CD14-positive monocyte (primary cell): ENCODE results near the gene FAM117B. TPM values are rescaled to one million over a fixed set of nuclear protein-coding genes. Genes with fewer than 3 reads are reported as not detected.
"Not testable (repeated sequence)": the region's sequence is repeated elsewhere in the genome, so short reads cannot be mapped to it uniquely, and the experiment has no call there.

ENCODE experiments used
- DNase-seq, 3 donors: peaks; one replicate each; pipeline ENCODE4 v3.0.0-alpha.2; 2011 to 2022
- H2AFZ ChIP-seq: 2 replicates; pipeline ENCODE4 v1.6.0; 2012; ENCODE audit warnings: mild to moderate bottlenecking, low read depth, low read length, inconsistent platforms; ENCODE audit not compliant: insufficient read depth, poor library complexity, severe bottlenecking
- H3K27ac ChIP-seq, 2 donors: 1 replicate in 1 of 2; 2 replicates in 1 of 2; pipeline ENCODE4 v1.5.1; 2012 to 2013; ENCODE audit warnings: low read length in 2 of 2, control low read depth in 1 of 2, inconsistent platforms in 1 of 2, low read depth in 1 of 2, mild to moderate bottlenecking in 1 of 2
- H3K27me3 ChIP-seq, 2 donors: one replicate each; pipeline versions ENCODE4 v1.6.0 to v1.6.1; 2011 to 2013; ENCODE audit warnings: low read length in 2 of 2; ENCODE audit not compliant: control insufficient read depth in 2 of 2, insufficient read depth in 2 of 2
- H3K36me3 ChIP-seq, 2 donors: replicated peaks in 1 of 2; 1 replicate in 1 of 2; 2 replicates in 1 of 2; pipeline versions ENCODE4 v1.5.1 to v1.6.1; 2012 to 2013; ENCODE audit warnings: low read length in 2 of 2, control low read depth in 1 of 2, inconsistent platforms in 1 of 2, mild to moderate bottlenecking in 1 of 2; ENCODE audit not compliant: insufficient read depth in 2 of 2, control insufficient read depth in 1 of 2
- H3K4me1 ChIP-seq, 2 donors: 1 replicate in 1 of 2; 2 replicates in 1 of 2; pipeline versions ENCODE4 v1.5.1 to v1.6.1; 2012 to 2013; ENCODE audit warnings: low read length in 2 of 2, control low read depth in 1 of 2, inconsistent platforms in 1 of 2, mild to moderate bottlenecking in 1 of 2, moderate library complexity in 1 of 2; ENCODE audit not compliant: insufficient read depth in 2 of 2, control insufficient read depth in 1 of 2
- H3K4me2 ChIP-seq: replicated peaks from 2 replicates; pipeline ENCODE3; 2012; ENCODE audit warnings: low read length, moderate library complexity, mild to moderate bottlenecking; ENCODE audit not compliant: poor library complexity, severe bottlenecking; ENCODE audit errors: extremely low read depth
- H3K4me3 ChIP-seq, 3 experiments: fragments of 200-600 bp in 1 of 3; sonication (generic) in 1 of 3; replicated peaks in 1 of 3; 1 replicate in 2 of 3; 2 replicates in 1 of 3; pipeline ENCODE4 v1.5.1; 2011 to 2013; ENCODE audit warnings: low read length in 3 of 3, mild to moderate bottlenecking in 3 of 3, control low read depth in 2 of 3, low read depth in 2 of 3, inconsistent platforms in 1 of 3, moderate library complexity in 1 of 3
- H3K79me2 ChIP-seq: 2 replicates; pipeline ENCODE4 v1.6.0; 2012; ENCODE audit warnings: mild to moderate bottlenecking, control low read depth, inconsistent platforms, low read length, moderate library complexity; ENCODE audit not compliant: insufficient read depth
- H3K9ac ChIP-seq: 2 replicates; pipeline ENCODE4 v1.6.0; 2017; ENCODE audit warnings: low read length, mild to moderate bottlenecking; ENCODE audit not compliant: insufficient read depth, poor library complexity, severe bottlenecking
- H3K9me3 ChIP-seq, 2 donors: replicated peaks in 1 of 2; 1 replicate in 1 of 2; 2 replicates in 1 of 2; pipeline versions ENCODE4 v1.5.1 to v1.6.1; 2012 to 2013; ENCODE audit warnings: low read length in 2 of 2, control low read depth in 1 of 2; ENCODE audit not compliant: control insufficient read depth in 1 of 2, insufficient read depth in 1 of 2
- H4K20me1 ChIP-seq: 2 replicates; pipeline ENCODE4 v1.6.0; 2012; ENCODE audit warnings: mild to moderate bottlenecking, low read length, control low read depth, moderate library complexity; ENCODE audit not compliant: insufficient read depth
- H3K27ac Mint-ChIP-seq, 7 donors: one replicate each; pipeline ENCODE4 v1.8.0; 2020; ENCODE audit warnings: mild to moderate bottlenecking in 7 of 7, mixed read lengths in 7 of 7, moderate library complexity in 6 of 7, inconsistent platforms in 2 of 7
- H3K27me3 Mint-ChIP-seq, 3 donors: one replicate each; pipeline ENCODE4 v1.8.0; 2021 to 2022; ENCODE audit warnings: low read depth in 3 of 3, mild to moderate bottlenecking in 3 of 3, mixed read lengths in 3 of 3, moderate library complexity in 3 of 3, inconsistent platforms in 1 of 3
- H3K36me3 Mint-ChIP-seq, 2 donors: one replicate each; pipeline ENCODE4 v1.8.0; 2020; ENCODE audit warnings: mixed read lengths in 2 of 2, inconsistent platforms in 1 of 2, mild to moderate bottlenecking in 1 of 2
- H3K4me1 Mint-ChIP-seq: one replicate; pipeline ENCODE4 v1.8.0; 2020; ENCODE audit warnings: mild to moderate bottlenecking, mixed read lengths
- H3K4me3 Mint-ChIP-seq, 2 donors: one replicate each; pipeline ENCODE4 v1.8.0; 2020; ENCODE audit warnings: mild to moderate bottlenecking in 2 of 2, mixed read lengths in 2 of 2, moderate library complexity in 1 of 2
- H3K9me3 Mint-ChIP-seq, 7 donors: one replicate each; pipeline ENCODE4 v1.8.0; 2020 to 2022; ENCODE audit warnings: mixed read lengths in 7 of 7, mild to moderate bottlenecking in 6 of 7, moderate library complexity in 6 of 7, inconsistent platforms in 2 of 7
- CTCF ChIP-seq: fragments of 200-600 bp; IDR thresholded peaks from one replicate; pipeline ENCODE4 v1.8.0; 2022; ENCODE audit warnings: antibody characterized with exemption, mild to moderate bottlenecking
- WGBS: methylation state at CpG from one replicate; pipeline ENCODE4 v1.1.5; 2013; ENCODE audit warnings: missing lambda C conversion rate; ENCODE audit not compliant: insufficient coverage; 5-methylcytosine and 5-hydroxymethylcytosine counted together
- intact Hi-C, 2 donors: fragments of 100-400 bp; cut with micrococcal nuclease; formaldehyde crosslinking; loops; one replicate each; pipeline versions ENCODE4 v1.15.0 to v1.15.1; 2023
- polyA plus RNA-seq, 3 donors: library from polyadenylated mRNA; depleted of rRNA in 1 of 3; unstranded in 2 of 3; stranded (reverse) in 1 of 3; fragments of 300-500 nt in 2 of 3; fragments of >200 nt in 1 of 3; fragmentation: Illumina TruSeq in 2 of 3; gene quantifications; 1 replicate in 2 of 3; 2 replicates in 1 of 3; pipeline ENCODE4 v1.2.3, GENCODE V29; 2012 to 2021

FAM117B gene
- polyA plus RNA-seq, 3 donors: 4.6 to 5.5 (median 4.6) TPM

- H3K4me3 ChIP-seq: no peak overlapping the region
- peaks cover 66% of the 10 kb centered on the region for H3K4me1 Mint-ChIP-seq
- H3K4me1 ChIP-seq: peaks cover 52 to 54% of the 10 kb centered on the region in 2 donors
- no peaks in the 10 kb centered on the region for H3K36me3 ChIP-seq
- peaks cover 0 to 10% (median 0%) of the 10 kb centered on the region in 7 donors for H3K9me3 Mint-ChIP-seq
- intact Hi-C loops: no loop called here
- H3K79me2 ChIP-seq: peaks cover 60% of the 10 kb centered on the region
- H3K27ac Mint-ChIP-seq: peak overlapping the region in 1 of 7 donors; percentile 3
- H3K9ac ChIP-seq: no peak overlapping the region
- no peak for TF ChIP-seq CTCF
- no CpG with 5 or more reads among the region's 1 CpG for WGBS
- H4K20me1 ChIP-seq: no peaks in the 10 kb centered on the region
- H3K27me3 Mint-ChIP-seq: no peaks in the 10 kb centered on the region
- no peak overlapping the region for H3K4me2 ChIP-seq
- H2AFZ ChIP-seq: no peak overlapping the region
- no peaks in the 10 kb centered on the region for H3K9me3 ChIP-seq
- H3K27ac ChIP-seq: no peak overlapping the region
- no peak for DNase-seq
- H3K36me3 Mint-ChIP-seq: no peaks in the 10 kb centered on the region
- no peaks in the 10 kb centered on the region for H3K27me3 ChIP-seq
- H3K4me3 Mint-ChIP-seq: no peak overlapping the region
Measured at GRCh38 chr2:202669841-202670240, 35.1 kb downstream of the FAM117B start.

GRCh38 chr2:202671317-202672035, 36.7 kb downstream of the FAM117B start:
- Histone ChIP-seq H2AFZ (no peak overlapping the region), H3K36me3 (no peaks in the 10 kb centered on the region), H3K9ac (no peak overlapping the region), H3K27me3 (no peaks in the 10 kb centered on the region), H3K9me3 (no peaks in the 10 kb centered on the region), H3K4me2 (no peak overlapping the region), H4K20me1 (no peaks in the 10 kb centered on the region), H3K4me3 (no peak overlapping the region), H3K79me2 (peaks cover 66% of the 10 kb centered on the region), H3K4me1 (peaks cover 41 to 42% of the 10 kb centered on the region in 2 donors), H3K27ac (no peak overlapping the region)
- H3K4me1 Mint-ChIP-seq: peaks cover 54% of the 10 kb centered on the region
- no peak for TF ChIP-seq CTCF
- H3K27me3 Mint-ChIP-seq: peaks cover 0 to under 1% (median 0%) of the 10 kb centered on the region in 3 donors
- H3K27ac Mint-ChIP-seq: no peak overlapping the region
- H3K36me3 Mint-ChIP-seq: no peaks in the 10 kb centered on the region
- intact Hi-C loops: no loop called here
- H3K9me3 Mint-ChIP-seq: peaks cover 0 to 10% (median 4%) of the 10 kb centered on the region in 7 donors
- WGBS: no CpG with 5 or more reads among the region's 3 CpGs
- no peak for DNase-seq
- no peak overlapping the region for H3K4me3 Mint-ChIP-seq

- peaks cover 6 to 21% (median 12%) of the 10 kb centered on the region in 7 donors for H3K9me3 Mint-ChIP-seq
- H3K27ac ChIP-seq: peak overlapping the region in 1 of 2 donors; percentile 43
- H3K4me3 Mint-ChIP-seq, H3K36me3 ChIP-seq, H3K9ac ChIP-seq, H3K4me2 ChIP-seq, H3K27me3 Mint-ChIP-seq, H3K4me3 ChIP-seq, DNase-seq, H2AFZ ChIP-seq, H3K9me3 ChIP-seq, H3K27me3 ChIP-seq, intact Hi-C loops, H3K36me3 Mint-ChIP-seq: not testable (repeated sequence)
- peaks cover 33% of the 10 kb centered on the region for H3K4me1 Mint-ChIP-seq
- H3K79me2 ChIP-seq: peaks cover 45% of the 10 kb centered on the region
- peak overlapping the region in 4 of 7 donors; percentile 54 to 80 (median 76) for H3K27ac Mint-ChIP-seq
- H3K4me1 ChIP-seq: peaks cover 25 to 28% of the 10 kb centered on the region in 2 donors
- peaks cover 11% of the 10 kb centered on the region for H4K20me1 ChIP-seq
- WGBS: no CpG with 5 or more reads among the region's 6 CpGs
Measured at GRCh38 chr2:202675097-202675496, 40.3 kb downstream of the FAM117B start.
